ENCODE results near the gene MGAT4A.

The MGAT4A gene

GRCh38 chr2:98658816-98659490 lies 72.0 kb downstream of the MGAT4A start:
- no peak for DNase-seq (ENCODE audit: low read depth)

- DNase-seq (ENCODE audit: low read depth) = no peak
Observed at GRCh38 chr2:98656800-98657199, 74.1 kb downstream of the MGAT4A start.

- no peak for DNase-seq (ENCODE audit: low read depth)
Observed at GRCh38 chr2:98654699-98655495, 76.0 kb downstream of the MGAT4A start.

GRCh38 chr2:98650998-98651397 lies 79.9 kb downstream of the MGAT4A start:
- no peak for DNase-seq (ENCODE audit: low read depth)

GRCh38 chr2:98649992-98650375 lies 80.9 kb downstream of the MGAT4A start:
- no peak for DNase-seq (ENCODE audit: low read depth)

GRCh38 chr2:98649135-98649991 lies 81.6 kb downstream of the MGAT4A start:
- DNase-seq (ENCODE audit: low read depth) = peak; percentile 61

- DNase-seq (ENCODE audit: low read depth) = no peak
Observed at GRCh38 chr2:98648451-98648850, 82.5 kb downstream of the MGAT4A start.

- DNase-seq (ENCODE audit: low read depth) = no peak
Observed at GRCh38 chr2:98647636-98648035, 83.3 kb downstream of the MGAT4A start.

- DNase-seq (ENCODE audit: low read depth) = no peak
Observed at GRCh38 chr2:98643496-98644100, 87.3 kb downstream of the MGAT4A start.

- DNase-seq (ENCODE audit: low read depth) = no peak
Observed at GRCh38 chr2:98637401-98638147, 93.4 kb downstream of the MGAT4A start.

- no peak for DNase-seq (ENCODE audit: low read depth)
Observed at GRCh38 chr2:98634406-98635092, 96.4 kb downstream of the MGAT4A start.

- no peak for DNase-seq (ENCODE audit: low read depth)
Observed at GRCh38 chr2:98632351-98632750, 98.6 kb downstream of the MGAT4A start.

GRCh38 chr2:98623657-98624056 lies 107.3 kb downstream of the MGAT4A start:
- DNase-seq (ENCODE audit: low read depth) = no peak

- no peak for DNase-seq (ENCODE audit: low read depth)
Observed at GRCh38 chr2:98617149-98617548, 113.8 kb downstream of the MGAT4A start.

GRCh38 chr2:98615481-98615880 lies 115.5 kb downstream of the MGAT4A start:
- DNase-seq (ENCODE audit: low read depth) = no peak

- no peak for DNase-seq (ENCODE audit: low read depth)
Observed at GRCh38 chr2:98614024-98614739, 116.8 kb downstream of the MGAT4A start.

GRCh38 chr2:98608962-98609604 lies 121.8 kb downstream of the MGAT4A start:
- DNase-seq (ENCODE audit: low read depth) = no peak

GRCh38 chr2:98608116-98608961 lies 122.6 kb downstream of the MGAT4A start, which contains the start of the genes COA5 and UNC50:
Gene COA5 (minus strand): TSS chr2:98608512. CDS start chr2:98608405, 107 bp downstream.
Gene UNC50 (plus strand): TSS chr2:98608589. CDS start chr2:98609760, 1,171 bp downstream.
- DNase-seq (ENCODE audit: low read depth) = peak; percentile 89

- DNase-seq (ENCODE audit: low read depth) = no peak
Observed at GRCh38 chr2:98607741-98608115, 123.2 kb downstream of the MGAT4A start.
